HG03571 (cell line): ENCODE results near the gene CTNNA3.

Experiments used
- ATAC-seq: cut with Tn5 transposase; IDR thresholded peaks from one replicate; pipeline ENCODE4 v1.9.1; 2021; ENCODE audit not compliant: unreplicated experiment

CTNNA3 gene

GRCh38 chr10:67141300-67141699, 554.7 kb downstream of the CTNNA3 start:
- ATAC-seq, result no peak

GRCh38 chr10:67140641-67141040, 555.4 kb downstream of the CTNNA3 start:
- ATAC-seq, result no peak

- no peak for ATAC-seq
Observed at GRCh38 chr10:67127441-67127840, 568.6 kb downstream of the CTNNA3 start.

- ATAC-seq, result no peak
Observed at GRCh38 chr10:67119651-67120050, 576.3 kb downstream of the CTNNA3 start.

- no peak for ATAC-seq
Observed at GRCh38 chr10:67115972-67116371, 580.0 kb downstream of the CTNNA3 start.

GRCh38 chr10:67114945-67115344, 581.0 kb downstream of the CTNNA3 start:
- no peak for ATAC-seq

GRCh38 chr10:67112765-67113164, 583.2 kb downstream of the CTNNA3 start:
- ATAC-seq, result no peak

- ATAC-seq, result no peak
Observed at GRCh38 chr10:67110286-67110685, 585.7 kb downstream of the CTNNA3 start.

- ATAC-seq, result no peak
Observed at GRCh38 chr10:67107670-67108069, 588.3 kb downstream of the CTNNA3 start.

- no peak for ATAC-seq
Observed at GRCh38 chr10:67100951-67101350, 595.0 kb downstream of the CTNNA3 start.

GRCh38 chr10:67098461-67098860, 597.5 kb downstream of the CTNNA3 start:
- ATAC-seq, result no peak

GRCh38 chr10:67095531-67095930, 600.5 kb downstream of the CTNNA3 start:
- no peak for ATAC-seq

GRCh38 chr10:67088036-67088435, 608.0 kb downstream of the CTNNA3 start:
- no peak for ATAC-seq

- no peak for ATAC-seq
Observed at GRCh38 chr10:67087135-67087425, 608.9 kb downstream of the CTNNA3 start.

- no peak for ATAC-seq
Observed at GRCh38 chr10:67086327-67087134, 609.5 kb downstream of the CTNNA3 start.

- no peak for ATAC-seq
Observed at GRCh38 chr10:67079126-67079525, 616.9 kb downstream of the CTNNA3 start.

- no peak for ATAC-seq
Observed at GRCh38 chr10:67077376-67077775, 618.6 kb downstream of the CTNNA3 start.

GRCh38 chr10:67076144-67076543, 619.9 kb downstream of the CTNNA3 start:
- ATAC-seq, result no peak

- ATAC-seq, result no peak
Observed at GRCh38 chr10:67075491-67075971, 620.5 kb downstream of the CTNNA3 start.

GRCh38 chr10:67072654-67073053, 623.3 kb downstream of the CTNNA3 start:
- no peak for ATAC-seq

- ATAC-seq, result no peak
Observed at GRCh38 chr10:67050415-67050814, 645.6 kb downstream of the CTNNA3 start.

GRCh38 chr10:67049988-67050387, 646.0 kb downstream of the CTNNA3 start:
- no peak for ATAC-seq

- ATAC-seq, result no peak
Observed at GRCh38 chr10:67046507-67046906, 649.5 kb downstream of the CTNNA3 start.
